ENCODE measurements around the gene NFE2L1. TPM values are rescaled to one million over a fixed set of nuclear protein-coding genes. Genes with fewer than 3 reads are reported as not detected.

The NFE2L1 gene
- total and polyA plus RNA-seq, 9 of the 15 experiments (the other 6 are each of a cell fraction or from before 2014, with no cell fraction given) = 2.0 to 68.6 (median 39.7) TPM

- TF ChIP-seq ZNF407 (IDR thresholded peaks at IDR 0.05; ENCODE audit: low read depth) = no peak
- TF ChIP-seq NFE2 (IDR thresholded peaks at IDR 0.05; ENCODE audit: low read depth) = no peak
- no peak for TF ChIP-seq BRD9 (IDR thresholded peaks at IDR 0.05; ENCODE audit: low read depth, partially characterized antibody)
- peak; percentile 66; the same call in 1 of the 2 replicates for TF ChIP-seq TOE1 (IDR thresholded peaks at IDR 0.05; ENCODE audit: borderline replicate concordance)
- no peak for TF ChIP-seq TOE1 (CRISPR knock-in tag; IDR thresholded peaks at IDR 0.05; ENCODE audit: borderline replicate concordance, low read depth)
- TF ChIP-seq TFE3 (CRISPR knock-in tag; IDR thresholded peaks at IDR 0.05) = peak; percentile 81
- TF ChIP-seq ZNF668 (CRISPR knock-in tag; IDR thresholded peaks at IDR 0.05) = 0 out of 2 replicates have a peak, but pooled peaks have one; percentile 75
- 0 out of 2 replicates have a peak, but pooled peaks have one; percentile 3 for TF ChIP-seq PTTG1 (tag; IDR thresholded peaks at IDR 0.05; ENCODE audit: low read depth)
- no peak for TF ChIP-seq KAT2B (IDR thresholded peaks at IDR 0.05; ENCODE audit: low read depth, low read length)
- TF ChIP-seq SMAD4 (CRISPR knock-in tag; conservative IDR thresholded peaks at IDR 0.05) = peak; percentile 6; the same call in 1 of the 2 replicates
- TF ChIP-seq ZKSCAN8 (CRISPR knock-in tag; IDR thresholded peaks at IDR 0.05) = peak; percentile 47; the same call in 1 of the 2 replicates
- no peak for TF ChIP-seq XRCC4 (IDR thresholded peaks at IDR 0.05; ENCODE audit: extremely low read depth, insufficient read depth, insufficient read length)
- TF ChIP-seq GATA2 (CRISPR knock-in tag; IDR thresholded peaks at IDR 0.05) = no peak
- no peak for TF ChIP-seq ZNF12 (CRISPR knock-in tag; IDR thresholded peaks at IDR 0.05)
Observed at GRCh38 chr17:48056246-48056745, 8.1 kb downstream of the NFE2L1 start (continued).
